ENCODE data around the gene UQCRHL.

Gene UQCRHL

GRCh38 chr1:15762546-15762945 lies 44.9 kb downstream of the UQCRHL start:
- no peak for TF ChIP-seq POLR2AphosphoS5 (IDR thresholded peaks at IDR 0.05; ENCODE audit: low read depth, low read length)

GRCh38 chr1:15761366-15762128 lies 45.9 kb downstream of the UQCRHL start:
- TF ChIP-seq SIN3A (IDR thresholded peaks at IDR 0.05; ENCODE audit: borderline replicate concordance, insufficient read depth, low read length) (no peak), POLR2AphosphoS5 (IDR thresholded peaks at IDR 0.05; ENCODE audit: low read depth, low read length) (no peak), FOXP2 (optimal IDR thresholded peaks at IDR 0.05; ENCODE audit: borderline replicate concordance, extremely low read depth, extremely low read length, insufficient read depth) (no peak), REST (IDR thresholded peaks at IDR 0.05; ENCODE audit: insufficient read depth in 1 of 2, low read depth in 2 of 2, low read length in 2 of 2) (no peak), TAF1 (IDR thresholded peaks at IDR 0.05; ENCODE audit: borderline replicate concordance, insufficient read depth, low read length) (no peak)

GRCh38 chr1:15760520-15761211 lies 46.8 kb downstream of the UQCRHL start:
- TF ChIP-seq POLR2AphosphoS5 (IDR thresholded peaks at IDR 0.05; ENCODE audit: low read depth, low read length) (no peak), REST (IDR thresholded peaks at IDR 0.05; ENCODE audit: insufficient read depth in 1 of 2, low read depth in 2 of 2, low read length in 2 of 2) (no peak), SIN3A (IDR thresholded peaks at IDR 0.05; ENCODE audit: borderline replicate concordance, insufficient read depth, low read length) (no peak), FOXP2 (optimal IDR thresholded peaks at IDR 0.05; ENCODE audit: borderline replicate concordance, extremely low read depth, extremely low read length, insufficient read depth) (no peak), TAF1 (IDR thresholded peaks at IDR 0.05; ENCODE audit: borderline replicate concordance, insufficient read depth, low read length) (no peak)

GRCh38 chr1:15758953-15759661 lies 48.3 kb downstream of the UQCRHL start:
- TF ChIP-seq SIN3A (IDR thresholded peaks at IDR 0.05; ENCODE audit: borderline replicate concordance, insufficient read depth, low read length) (no peak), REST (IDR thresholded peaks at IDR 0.05; ENCODE audit: insufficient read depth in 1 of 2, low read depth in 2 of 2, low read length in 2 of 2) (no peak), POLR2AphosphoS5 (IDR thresholded peaks at IDR 0.05; ENCODE audit: low read depth, low read length) (no peak), FOXP2 (optimal IDR thresholded peaks at IDR 0.05; ENCODE audit: borderline replicate concordance, extremely low read depth, extremely low read length, insufficient read depth) (no peak), TAF1 (IDR thresholded peaks at IDR 0.05; ENCODE audit: borderline replicate concordance, insufficient read depth, low read length) (no peak)

- TF ChIP-seq FOXP2 (optimal IDR thresholded peaks at IDR 0.05; ENCODE audit: borderline replicate concordance, extremely low read depth, extremely low read length, insufficient read depth), result no peak
- no peak for TF ChIP-seq POLR2AphosphoS5 (IDR thresholded peaks at IDR 0.05; ENCODE audit: low read depth, low read length)
- TF ChIP-seq REST (IDR thresholded peaks at IDR 0.05; ENCODE audit: insufficient read depth in 1 of 2, low read depth in 2 of 2, low read length in 2 of 2), result no peak
- TF ChIP-seq SIN3A (IDR thresholded peaks at IDR 0.05; ENCODE audit: borderline replicate concordance, insufficient read depth, low read length), result no peak
- no peak for TF ChIP-seq TAF1 (IDR thresholded peaks at IDR 0.05; ENCODE audit: borderline replicate concordance, insufficient read depth, low read length)
Observed at GRCh38 chr1:15758343-15758931, 49.0 kb downstream of the UQCRHL start, which contains the start of gene FBLIM1. Gene FBLIM1, plus strand, starts transcription at chr1:15758795. Its CDS starts 6,189 bp downstream, at chr1:15764984.

Measured in PFSK-1 (cell line).